Caco-2 (cell line): ENCODE measurements around the gene TRPC4. TPM values are rescaled to one million over a fixed set of nuclear protein-coding genes. Genes with fewer than 3 reads are reported as not detected.

Experiments
- BruUV-seq: library from RNA; stranded (reverse); fragments of 400-500 nt; replicated peaks from 2 replicates; lab custom pipeline; 2021; lab: Mats Ljungman, UMichigan
- CTCF ChIA-PET: fragments of 300-600 bp; sonication (Branson Sonifier 250); formaldehyde crosslinking; loops from one replicate; lab custom pipeline; 2022; ENCODE audit warnings: antibody characterized with exemption; lab: Charles Lee
- POLR2A ChIA-PET: fragments of 300-600 bp; sonication (Branson Sonifier 250); formaldehyde crosslinking; loops from one replicate; lab custom pipeline; 2022; ENCODE audit warnings: antibody characterized with exemption; lab: Charles Lee
- DNase-seq, 2 experiments: peaks; one replicate each; pipeline versions ENCODE4 v3.0.0 to v3.0.0-alpha.2; 2020 to 2022
- H3K27me3 ChIP-seq: replicated peaks from 2 replicates; pipeline ENCODE4 v1.6.0; 2011; ENCODE audit warnings: low read length; ENCODE audit not compliant: control insufficient read depth, insufficient read depth
- H3K36me3 ChIP-seq: 2 replicates; pipeline ENCODE4 v1.5.1; 2011; ENCODE audit warnings: low read length; ENCODE audit not compliant: control insufficient read depth, insufficient read depth
- H3K4me1 ChIP-seq: fragments of 250-450 bp; sonication (Bioruptor Pico); 2 replicates; pipeline ENCODE4 v1.5.1; 2020; ENCODE audit warnings: mild to moderate bottlenecking
- H3K4me3 ChIP-seq: 2 replicates; pipeline ENCODE4 v1.5.1; 2011; ENCODE audit warnings: low read depth, mild to moderate bottlenecking, control low read depth, low read length
- H3K9me3 ChIP-seq: fragments of 250-450 bp; sonication (Bioruptor Pico); 2 replicates; pipeline ENCODE4 v1.5.1; 2020; ENCODE audit warnings: mild to moderate bottlenecking, moderate library complexity
- H3K27ac Mint-ChIP-seq: one replicate; pipeline ENCODE4 v1.8.0; 2022; ENCODE audit warnings: mixed read lengths; ENCODE audit not compliant: unreplicated experiment
- H3K27me3 Mint-ChIP-seq: one replicate; pipeline ENCODE4 v1.8.0; 2022; ENCODE audit warnings: mixed read lengths; ENCODE audit not compliant: insufficient read depth, unreplicated experiment
- H3K36me3 Mint-ChIP-seq: one replicate; pipeline ENCODE4 v1.8.0; 2022; ENCODE audit warnings: mild to moderate bottlenecking, mixed read lengths; ENCODE audit not compliant: insufficient read depth, unreplicated experiment
- H3K4me1 Mint-ChIP-seq: one replicate; pipeline ENCODE4 v1.8.0; 2022; ENCODE audit warnings: low read depth, mixed read lengths; ENCODE audit not compliant: unreplicated experiment
- H3K4me3 Mint-ChIP-seq: one replicate; pipeline ENCODE4 v1.8.0; 2022; ENCODE audit warnings: mild to moderate bottlenecking, moderate library complexity, mixed read lengths; ENCODE audit not compliant: unreplicated experiment
- H3K9me3 Mint-ChIP-seq: one replicate; pipeline ENCODE4 v1.8.0; 2022; ENCODE audit warnings: mixed read lengths; ENCODE audit not compliant: unreplicated experiment
- CTCF ChIP-seq, 2 experiments: fragments of 200-600 bp in 1 of 2; IDR thresholded peaks; 1 replicate in 1 of 2; 2 replicates in 1 of 2; pipeline versions ENCODE4 v1.5.1 to v1.8.0; 2011 to 2022; ENCODE audit warnings: antibody characterized with exemption in 1 of 2, control low read depth in 1 of 2, inconsistent platforms in 1 of 2, low read depth in 1 of 2, low read length in 1 of 2, mild to moderate bottlenecking in 1 of 2, moderate library complexity in 1 of 2; ENCODE audit not compliant: insufficient read depth in 1 of 2, severe bottlenecking in 1 of 2, unreplicated experiment in 1 of 2
- intact Hi-C: fragments of 100-400 bp; cut with micrococcal nuclease; formaldehyde crosslinking; loops from one replicate; pipeline ENCODE4 v1.10.0; 2022; ENCODE audit not compliant: unreplicated experiment
- total RNA-seq: library from RNA; stranded (reverse); gene quantifications from 2 replicates; pipeline ENCODE4 v1.2.3, GENCODE V29; 2022

The TRPC4 gene
- total RNA-seq, 1 experiment from 2014 or later = not detected

- ChIA-PET CTCF (no interaction called here), POLR2A (no interaction called here)
- H3K4me1 ChIP-seq = no peaks in the 10 kb centered on the region
- H3K9me3 ChIP-seq = no peaks in the 10 kb centered on the region
- Mint-ChIP-seq H3K27ac (no peak overlapping the region), H3K27me3 (peaks cover 11% of the 10 kb centered on the region), H3K4me3 (no peak overlapping the region), H3K4me1 (no peaks in the 10 kb centered on the region), H3K9me3 (no peaks in the 10 kb centered on the region), H3K36me3 (no peaks in the 10 kb centered on the region)
- TF ChIP-seq CTCF (IDR thresholded peaks at IDR 0.05; ENCODE audit: insufficient read depth in 1 of 2, low read depth in 1 of 2, low read length in 1 of 2, severe bottlenecking in 1 of 2, unreplicated experiment in 1 of 2) = no peak
- H3K27me3 ChIP-seq = no peaks in the 10 kb centered on the region
- BruUV-seq = no TSS peak
- no peak for DNase-seq
- H3K4me3 ChIP-seq = no peak overlapping the region
- H3K36me3 ChIP-seq = no peaks in the 10 kb centered on the region
- intact Hi-C loops = no loop called here
Observed at GRCh38 chr13:37663724-37664123, 205.8 kb downstream of the TRPC4 start.

- no peaks in the 10 kb centered on the region for H3K36me3 ChIP-seq
- DNase-seq = no peak
- CTCF ChIA-PET = no interaction called here
- H3K27me3 ChIP-seq = no peaks in the 10 kb centered on the region
- no peak overlapping the region for H3K4me3 ChIP-seq
- intact Hi-C loops = no loop called here
- Mint-ChIP-seq H3K27me3 (peaks cover 8% of the 10 kb centered on the region), H3K4me3 (no peak overlapping the region), H3K27ac (no peak overlapping the region), H3K9me3 (no peaks in the 10 kb centered on the region), H3K4me1 (no peaks in the 10 kb centered on the region), H3K36me3 (no peaks in the 10 kb centered on the region)
- no peak for TF ChIP-seq CTCF (IDR thresholded peaks at IDR 0.05; ENCODE audit: insufficient read depth in 1 of 2, low read depth in 1 of 2, low read length in 1 of 2, severe bottlenecking in 1 of 2, unreplicated experiment in 1 of 2)
- POLR2A ChIA-PET = no interaction called here
- no peaks in the 10 kb centered on the region for H3K9me3 ChIP-seq
- no peaks in the 10 kb centered on the region for H3K4me1 ChIP-seq
- no TSS peak for BruUV-seq
Observed at GRCh38 chr13:37662624-37663023, 206.9 kb downstream of the TRPC4 start.

GRCh38 chr13:37657956-37658355, 211.6 kb downstream of the TRPC4 start:
- POLR2A ChIA-PET = no interaction called here
- BruUV-seq = no TSS peak
- H3K4me1 Mint-ChIP-seq = no peaks in the 10 kb centered on the region

More at GRCh38 chr13:37657956-37658355, 211.6 kb downstream of the TRPC4 start:
- no peak overlapping the region for H3K4me3 Mint-ChIP-seq
- Histone ChIP-seq H3K4me3 (no peak overlapping the region), H3K9me3 (no peaks in the 10 kb centered on the region), H3K36me3 (no peaks in the 10 kb centered on the region), H3K4me1 (no peaks in the 10 kb centered on the region), H3K27me3 (no peaks in the 10 kb centered on the region)
- intact Hi-C loops = no loop called here
- H3K27ac Mint-ChIP-seq = no peak overlapping the region
- H3K27me3 Mint-ChIP-seq = peaks cover 4% of the 10 kb centered on the region
- no peaks in the 10 kb centered on the region for H3K36me3 Mint-ChIP-seq
- no peak for DNase-seq
- TF ChIP-seq CTCF (IDR thresholded peaks at IDR 0.05; ENCODE audit: insufficient read depth in 1 of 2, low read depth in 1 of 2, low read length in 1 of 2, severe bottlenecking in 1 of 2, unreplicated experiment in 1 of 2) = no peak
- H3K9me3 Mint-ChIP-seq = no peaks in the 10 kb centered on the region
- CTCF ChIA-PET = interaction anchor here (0.6 kb wide), 1 partner anchor 1698 kb away, joined by 3 read pairs; no protein-coding TSS in a partner anchor
